ENCODE measurements around the gene GMDS. TPM values are rescaled to one million over a fixed set of nuclear protein-coding genes. Genes with fewer than 3 reads are reported as not detected.

Gene GMDS
- total and polyA plus RNA-seq, 2 of the 8 experiments (the other 6 are each of a cell fraction or from before 2014, with no cell fraction given), result 16.8 to 50.0 TPM

DNA sequence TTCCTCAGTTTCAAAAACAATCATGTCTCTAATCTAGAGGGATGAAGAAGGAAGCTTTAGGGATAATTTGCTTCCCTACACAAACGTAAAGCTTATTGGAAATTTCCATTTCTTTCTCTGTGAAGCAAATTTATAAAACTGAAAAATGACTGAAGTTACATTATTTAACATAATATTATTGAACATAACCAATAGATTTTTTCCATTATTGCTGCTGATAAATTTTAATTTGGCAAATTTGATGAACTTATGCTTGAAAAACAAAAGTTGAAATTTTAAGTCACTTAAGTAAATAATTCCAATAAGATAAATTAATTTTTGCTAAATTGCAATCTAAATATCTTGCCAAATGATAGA is 140.9 kb downstream of the GMDS start:
- Histone ChIP-seq H3K14ac (ENCODE audit: insufficient read length) (no peak overlapping the region), H3K9ac (replicated peaks in 1 of 4; ENCODE audit: extremely low read depth in 1 of 4, low read depth in 3 of 4, low read length in 3 of 4) (no peak overlapping the region), H4K20me1 (replicated peaks in 1 of 2; ENCODE audit: control insufficient read depth in 1 of 2, insufficient read depth in 2 of 2, low read length in 2 of 2) (no peaks in the 10 kb centered on the region), H3K9me3 (ENCODE audit: insufficient read depth in 2 of 2, low read depth in 1 of 2, low read length in 1 of 2) (no peaks in the 10 kb centered on the region), H3K36me3 (ENCODE audit: control insufficient read depth in 2 of 4, insufficient read depth in 4 of 4, low read length in 3 of 4) (no peaks in the 10 kb centered on the region; a peak in 1 of 8 replicates), H3K27ac (ENCODE audit: low read depth, low read length) (no peak overlapping the region), H3K4me2 (ENCODE audit: insufficient read depth in 1 of 2, low read depth in 2 of 2, low read length in 2 of 2) (no peak overlapping the region), H3K18ac (ENCODE audit: extremely low read depth, low read length) (no peak overlapping the region), H3K23me2 (ENCODE audit: low read depth, low read length) (no peaks in the 10 kb centered on the region), H3K79me1 (ENCODE audit: low read depth, low read length) (no peaks in the 10 kb centered on the region), H2BK120ac (replicated peaks; ENCODE audit: low read depth, low read length) (no peak overlapping the region), H3K23ac (ENCODE audit: insufficient read length) (no peak overlapping the region), H2AK5ac (ENCODE audit: low read depth, low read length) (no peak overlapping the region), H3K4me1 (replicated peaks in 1 of 4; ENCODE audit: control insufficient read depth in 3 of 4, insufficient read depth in 4 of 4, low read length in 3 of 4) (no peaks in the 10 kb centered on the region), H4K8ac (ENCODE audit: extremely low read depth, insufficient read depth, low read length) (no peak overlapping the region), H3K27me3 (replicated peaks in 1 of 4; ENCODE audit: control insufficient read depth in 3 of 4, extremely low read depth in 1 of 4, insufficient read depth in 3 of 4, low read length in 3 of 4) (no peaks in the 10 kb centered on the region), H3K79me2 (ENCODE audit: control insufficient read depth in 1 of 2, insufficient read depth in 2 of 2, low read length in 2 of 2) (no peaks in the 10 kb centered on the region), H3K4ac (replicated peaks; ENCODE audit: insufficient read length, low read depth, low read length) (no peak overlapping the region), H2AFZ (ENCODE audit: low read length) (no peak overlapping the region), H3K56ac (replicated peaks; ENCODE audit: insufficient read length, low read depth, low read length) (no peak overlapping the region), H2BK20ac (ENCODE audit: low read length) (no peak overlapping the region), H2BK15ac (ENCODE audit: low read length) (no peak overlapping the region), H2BK12ac (ENCODE audit: low read depth, low read length) (no peak overlapping the region), H3K4me3 (ENCODE audit: extremely low read depth in 1 of 4, insufficient read depth in 2 of 4, low read depth in 3 of 4, low read length in 4 of 4) (no peak overlapping the region), H4K5ac (ENCODE audit: insufficient read length, low read depth, low read length) (no peak overlapping the region), H4K91ac (replicated peaks; ENCODE audit: insufficient read length, low read length) (no peak overlapping the region), H2BK5ac (ENCODE audit: low read depth, low read length) (no peak overlapping the region)
- POLR2A ChIA-PET (ENCODE audit: partially characterized antibody), result no interaction called here
- WGBS, 2 experiments (ENCODE audit: extremely low coverage in 1 of 2, insufficient coverage in 1 of 2, insufficient read length in 1 of 2, insufficient replicate concordance in 2 of 2, low coverage in 1 of 2, low lambda C conversion rate in 2 of 2, missing lambda C conversion rate in 1 of 2), result 75% methylated on average over 1 of the region's 1 CpG; no CpG with 5 or more reads in 1 of the 2 experiments
- FAIRE-seq (no peak), DNase-seq (ENCODE audit: low read depth in 1 of 2, low spot score in 2 of 2) (no peak)
- CTCF ChIA-PET (ENCODE audit: partially characterized antibody), result interaction anchor here (0.8 to 1.3 kb wide), 9 partner anchors 9 to 508 kb away, joined by 3 to 5 read pairs (median 4); no protein-coding TSS in a partner anchor
- TF ChIP-seq GTF2F1 (IDR thresholded peaks at IDR 0.05; ENCODE audit: borderline replicate concordance, low read depth, low read length) (no peak), CTBP2 (IDR thresholded peaks at IDR 0.05; ENCODE audit: borderline replicate concordance, insufficient read depth, insufficient read length, low read length) (no peak), TAF1 (IDR thresholded peaks at IDR 0.05; ENCODE audit: low read depth, low read length) (no peak), CEBPB (IDR thresholded peaks at IDR 0.05; ENCODE audit: low read depth, low read length) (no peak), ZNF274 (IDR thresholded peaks at IDR 0.05; ENCODE audit: borderline replicate concordance, extremely low read depth, low read length) (no peak), TEAD4 (IDR thresholded peaks at IDR 0.05; ENCODE audit: low read depth, low read length) (no peak), SAP30 (IDR thresholded peaks at IDR 0.05; ENCODE audit: insufficient read depth, insufficient replicate concordance, low read length) (no peak), CHD1 (IDR thresholded peaks at IDR 0.05; ENCODE audit: low read depth, low read length) (no peak), ATF2 (IDR thresholded peaks at IDR 0.05; ENCODE audit: low read length) (no peak)
